ENCODE measurements around the gene CAP2. TPM values are rescaled to one million over a fixed set of nuclear protein-coding genes. Genes with fewer than 3 reads are reported as not detected.

Gene CAP2
- total and polyA plus RNA-seq, 9 donors = 2.0 to 21.7 (median 5.0) TPM

GRCh38 chr6:17457956-17458355 is 64.6 kb downstream of the CAP2 start:
- TF ChIP-seq POLR2A (IDR thresholded peaks at IDR 0.05) (no peak), CTCF (IDR thresholded peaks at IDR 0.05) (no peak), EP300 (IDR thresholded peaks at IDR 0.05) (no peak)
- no peaks in the 10 kb centered on the region for H3K9me3 ChIP-seq
- H3K27ac ChIP-seq = no peak overlapping the region
- 89 to 91% (median 91%) methylated on average over 3 of the region's 3 CpGs for WGBS, 3 donors
- H3K4me3 ChIP-seq = no peak overlapping the region
- intact Hi-C loops (cut with DNase I) = no loop called here
- H3K36me3 ChIP-seq = no peaks in the 10 kb centered on the region
- H3K27me3 ChIP-seq = no peaks in the 10 kb centered on the region
- DNase-seq = no peak
- no peaks in the 10 kb centered on the region for H3K4me1 ChIP-seq (ENCODE audit: insufficient read depth)

- H3K36me3 ChIP-seq = no peaks in the 10 kb centered on the region
- WGBS, 3 donors = 82 to 89% (median 82%) methylated on average over 4 of the region's 4 CpGs
- H3K4me1 ChIP-seq (ENCODE audit: insufficient read depth) = no peaks in the 10 kb centered on the region
- intact Hi-C loops (cut with DNase I) = no loop called here
- H3K27ac ChIP-seq = no peak overlapping the region
- H3K27me3 ChIP-seq = no peaks in the 10 kb centered on the region
- H3K4me3 ChIP-seq = no peak overlapping the region
- DNase-seq = no peak
- no peaks in the 10 kb centered on the region for H3K9me3 ChIP-seq
- no peak for TF ChIP-seq CTCF (IDR thresholded peaks at IDR 0.05)
- no peak for TF ChIP-seq POLR2A (IDR thresholded peaks at IDR 0.05)
- no peak for TF ChIP-seq EP300 (IDR thresholded peaks at IDR 0.05)
These were observed 65.6 kb downstream of the CAP2 start for GRCh38 chr6:17458966-17459365.

GRCh38 chr6:17460862-17461261 is 67.5 kb downstream of the CAP2 start:
- Histone ChIP-seq H3K4me1 (ENCODE audit: insufficient read depth) (no peaks in the 10 kb centered on the region), H3K27ac (no peak overlapping the region), H3K36me3 (no peaks in the 10 kb centered on the region), H3K27me3 (no peaks in the 10 kb centered on the region), H3K4me3 (no peak overlapping the region), H3K9me3 (no peaks in the 10 kb centered on the region)
- TF ChIP-seq CTCF (IDR thresholded peaks at IDR 0.05) = no peak
- no peak for TF ChIP-seq POLR2A (IDR thresholded peaks at IDR 0.05)
- WGBS, 3 donors = 90 to 96% (median 94%) methylated on average over 5 of the region's 5 CpGs
- no peak for DNase-seq
- intact Hi-C loops (cut with DNase I) = no loop called here

- no peak overlapping the region for H3K4me3 ChIP-seq
- H3K4me1 ChIP-seq (ENCODE audit: insufficient read depth) = no peaks in the 10 kb centered on the region
- no peak for DNase-seq
- intact Hi-C loops (cut with DNase I) = no loop called here
- H3K36me3 ChIP-seq = no peaks in the 10 kb centered on the region
- no peak for TF ChIP-seq CTCF (IDR thresholded peaks at IDR 0.05)
- no peak for TF ChIP-seq EP300 (IDR thresholded peaks at IDR 0.05)
- no peak for TF ChIP-seq POLR2A (IDR thresholded peaks at IDR 0.05)
- H3K27me3 ChIP-seq = no peaks in the 10 kb centered on the region
- no peaks in the 10 kb centered on the region for H3K9me3 ChIP-seq
- H3K27ac ChIP-seq = no peak overlapping the region
- 89 to 94% (median 91%) methylated on average over 5 of the region's 5 CpGs for WGBS, 3 donors
These were observed 72.8 kb downstream of the CAP2 start for GRCh38 chr6:17466147-17466546.

GRCh38 chr6:17466707-17467106 is 73.3 kb downstream of the CAP2 start:
- Histone ChIP-seq H3K4me3 (no peak overlapping the region), H3K9me3 (no peaks in the 10 kb centered on the region), H3K4me1 (ENCODE audit: insufficient read depth) (no peaks in the 10 kb centered on the region), H3K27ac (no peak overlapping the region), H3K36me3 (no peaks in the 10 kb centered on the region), H3K27me3 (no peaks in the 10 kb centered on the region)
- no peak for TF ChIP-seq CTCF (IDR thresholded peaks at IDR 0.05)
- TF ChIP-seq EP300 (IDR thresholded peaks at IDR 0.05) = no peak
- no peak for TF ChIP-seq POLR2A (IDR thresholded peaks at IDR 0.05)
- intact Hi-C loops (cut with DNase I) = no loop called here
- DNase-seq = no peak
- 87 to 96% (median 95%) methylated on average over 3 of the region's 3 CpGs for WGBS, 3 donors
